Measurements from ENCODE around the gene SH3GLB1. TPM values are rescaled to one million over a fixed set of nuclear protein-coding genes. Genes with fewer than 3 reads are reported as not detected.

Gene SH3GLB1
- total and polyA plus RNA-seq, 10 of the 15 experiments (the other 5 are each of a cell fraction or from before 2014, with no cell fraction given), result 18.0 to 59.0 (median 36.5) TPM

- DNase-seq (ENCODE audit: low read depth, low spot score) (no peak), FAIRE-seq (no peak), ATAC-seq (no peak)
- SMC1A ChIA-PET (ENCODE audit: uncharacterized antibody, unreplicated experiment), result no interaction called here
- CTCF ChIA-PET, result interaction anchor here (0.6 to 0.9 kb wide), 2 partner anchors 16 to 187 kb away, joined by 3 to 5 read pairs; no protein-coding TSS in a partner anchor
- no peak overlapping the region for H3K9ac ChIP-seq (ENCODE audit: control insufficient read depth, insufficient read depth, low read length)
- H3K4me3 ChIP-seq, result no peak overlapping the region
- no peaks in the 10 kb centered on the region for H4K20me1 ChIP-seq (ENCODE audit: control insufficient read depth, insufficient read depth)
- in situ Hi-C loops (cut with MboI), result no loop called here
- intact Hi-C loops (cut with micrococcal nuclease; ENCODE audit: unreplicated experiment), result loop anchor here (5.0 kb wide), 3 partner anchors 185 to 305 kb away; no protein-coding TSS in a partner anchor
- no peaks in the 10 kb centered on the region for H3K36me3 ChIP-seq (ENCODE audit: control insufficient read depth in 2 of 2, insufficient read depth in 2 of 2, low read length in 1 of 2)
- no peak overlapping the region for H3K4me2 ChIP-seq (ENCODE audit: control insufficient read depth, insufficient read depth)
- 90% methylated on average over 1 of the region's 1 CpG for WGBS (ENCODE audit: insufficient coverage, insufficient replicate concordance, low lambda C conversion rate, missing lambda C conversion rate)
- POLR2A ChIA-PET, result no interaction called here
- no peaks in the 10 kb centered on the region for H3K9me3 ChIP-seq (replicated peaks; ENCODE audit: control insufficient read depth, insufficient read depth, low read length)
- H3K27ac ChIP-seq (ENCODE audit: control insufficient read depth, insufficient read depth), result no peak overlapping the region
- no TSS peak for BruUV-seq (replicated peaks)
- H3K27me3 ChIP-seq (replicated peaks in 1 of 2; ENCODE audit: control insufficient read depth in 2 of 2, insufficient read depth in 2 of 2, low read length in 1 of 2), result no peaks in the 10 kb centered on the region
- no peaks in the 10 kb centered on the region for H3K4me1 ChIP-seq (ENCODE audit: control insufficient read depth, insufficient read depth, low read length)
- TF ChIP-seq PBX3 (IDR thresholded peaks at IDR 0.05; ENCODE audit: insufficient replicate concordance, low read depth, low read length) (no peak), CBFB (IDR thresholded peaks at IDR 0.05; ENCODE audit: low read depth) (no peak), WRNIP1 (IDR thresholded peaks at IDR 0.05; ENCODE audit: borderline replicate concordance, low read depth, low read length) (no peak), POLR2AphosphoS5 (IDR thresholded peaks at IDR 0.05; ENCODE audit: low read length) (no peak), RB1 (IDR thresholded peaks at IDR 0.05; ENCODE audit: borderline replicate concordance) (no peak), ZNF622 (IDR thresholded peaks at IDR 0.05) (no peak), SREBF2 (IDR thresholded peaks at IDR 0.05; ENCODE audit: low read length) (no peak), E2F4 (IDR thresholded peaks at IDR 0.05; ENCODE audit: low read depth, low read length) (no peak), SKIL (IDR thresholded peaks at IDR 0.05; ENCODE audit: low read depth, poor library complexity, severe bottlenecking) (no peak), SMC3 (IDR thresholded peaks at IDR 0.05; ENCODE audit: borderline replicate concordance, low read length) (no peak; the same call in 1 of the 2 replicates), ATF7 (IDR thresholded peaks at IDR 0.05; ENCODE audit: low read depth) (no peak)
- no peaks in the 10 kb centered on the region for H3K79me2 ChIP-seq (ENCODE audit: control insufficient read depth, insufficient read depth, low read length)
- no peak overlapping the region for H2AFZ ChIP-seq (ENCODE audit: control insufficient read depth, low read depth, low read length)
- RAD21 ChIA-PET (ENCODE audit: unreplicated experiment), result no interaction called here
Observed at GRCh38 chr1:86687595-86687994, 16.8 kb upstream of the SH3GLB1 start.
